Hepatocyte (in vitro differentiated cells): ENCODE measurements around the gene C8B. TPM values are rescaled to one million over a fixed set of nuclear protein-coding genes. Genes with fewer than 3 reads are reported as not detected.

Experiments
- DNase-seq: peaks from one replicate; pipeline ENCODE4 v3.0.0-alpha.2; 2016; ENCODE audit warnings: low spot score
- H2AFZ ChIP-seq: fragments of 200-600 bp; sonication (generic); 2 replicates; pipeline ENCODE4 v1.6.0; 2016; ENCODE audit warnings: antibody characterized with exemption, mild to moderate bottlenecking
- H3K27ac ChIP-seq: fragments of 200-600 bp; sonication (generic); 2 replicates; pipeline ENCODE4 v1.5.1; 2016; ENCODE audit warnings: mild to moderate bottlenecking
- H3K27me3 ChIP-seq: fragments of 200-600 bp; sonication (generic); 2 replicates; pipeline ENCODE4 v1.6.1; 2016
- H3K36me3 ChIP-seq: fragments of 200-600 bp; sonication (generic); replicated peaks from 2 replicates; pipeline ENCODE4 v1.5.1; 2016; ENCODE audit warnings: low read depth; ENCODE audit not compliant: insufficient read depth
- H3K4me1 ChIP-seq: fragments of 200-600 bp; sonication (generic); 2 replicates; pipeline ENCODE4 v1.5.1; 2016; ENCODE audit warnings: mild to moderate bottlenecking, moderate library complexity; ENCODE audit not compliant: insufficient read depth
- H3K4me2 ChIP-seq: fragments of 200-600 bp; sonication (generic); 2 replicates; pipeline ENCODE4 v1.6.0; 2016
- H3K4me3 ChIP-seq: fragments of 200-600 bp; sonication (generic); 2 replicates; pipeline ENCODE4 v1.5.1; 2016; ENCODE audit warnings: mild to moderate bottlenecking
- H3K79me2 ChIP-seq: fragments of 200-600 bp; sonication (generic); 2 replicates; pipeline ENCODE4 v1.6.0; 2017; ENCODE audit warnings: mild to moderate bottlenecking
- H3K9me2 ChIP-seq: fragments of 200-600 bp; sonication (generic); replicated peaks from 2 replicates; pipeline ENCODE4 v1.6.0; 2017; ENCODE audit warnings: mild to moderate bottlenecking; ENCODE audit not compliant: insufficient read depth
- H3K9me3 ChIP-seq: fragments of 200-600 bp; sonication (generic); 2 replicates; pipeline ENCODE4 v1.5.1; 2016; ENCODE audit warnings: low read depth, mild to moderate bottlenecking
- H4K20me1 ChIP-seq: fragments of 200-600 bp; sonication (generic); 2 replicates; pipeline ENCODE4 v1.6.0; 2016; ENCODE audit warnings: mild to moderate bottlenecking; ENCODE audit not compliant: insufficient read depth, poor library complexity, severe bottlenecking
- EZH2 ChIP-seq: fragments of 200-600 bp; sonication (generic); IDR thresholded peaks from 2 replicates; pipeline ENCODE4 v1.6.1; 2016; ENCODE audit warnings: antibody characterized with exemption, mild to moderate bottlenecking, borderline replicate concordance
- EZH2phosphoT487 ChIP-seq: fragments of 200-600 bp; sonication (generic); IDR thresholded peaks from one replicate; pipeline ENCODE4 v1.6.1; 2018; ENCODE audit warnings: antibody characterized with exemption, mild to moderate bottlenecking, low read depth, moderate library complexity; ENCODE audit not compliant: unreplicated experiment, severe bottlenecking
- WGBS: methylation state at CpG from one replicate; pipeline ENCODE4 v1.1.6; 2016; ENCODE audit warnings: low lambda C conversion rate; ENCODE audit errors: missing lambda C conversion rate; 5-methylcytosine and 5-hydroxymethylcytosine counted together
- polyA plus RNA-seq: library from polyadenylated mRNA; unstranded; fragments of >200 nt; fragmentation: Nextera tagmentation; extraction: Ambion mirVana; gene quantifications from 2 replicates; pipeline ENCODE4 v1.2.1, GENCODE V29; 2016
- total RNA-seq: library from RNA; depleted of rRNA; stranded (reverse); fragments of >200 nt; gene quantifications from 2 replicates; pipeline ENCODE4 v1.2.3, GENCODE V29; 2014
- TF ChIP-seq, protein P1 (sequence below): fragments of 200-600 bp; sonication (generic); IDR thresholded peaks from 2 replicates; pipeline ENCODE4 v1.5.1; 2016; ENCODE audit warnings: antibody characterized with exemption, mild to moderate bottlenecking; ENCODE audit not compliant: poor library complexity

Gene C8B
- total and polyA plus RNA-seq, 2 experiments from 2014 or later: 22.1 to 29.0 TPM

DNA sequence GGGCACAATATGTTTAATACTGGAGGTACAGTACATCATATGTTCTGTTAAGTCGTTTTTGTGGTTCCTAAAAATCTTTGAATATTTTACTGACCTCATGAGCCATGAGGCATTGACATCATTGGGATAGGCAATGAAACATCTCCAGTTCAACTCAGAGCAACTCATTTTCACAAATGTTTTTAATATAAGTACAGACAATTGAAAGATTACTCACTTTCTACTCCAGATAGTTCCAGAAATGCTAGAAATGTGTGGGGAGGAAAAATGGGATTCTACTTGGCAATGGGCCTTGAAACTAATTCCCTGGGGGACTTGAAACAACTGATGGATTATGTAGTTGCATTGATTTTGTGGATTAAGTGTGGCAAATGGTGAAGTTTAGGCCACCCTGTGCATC lies 7.2 kb upstream of the C8B start:
- H4K20me1 ChIP-seq: no peaks in the 10 kb centered on the region
- H3K4me2 ChIP-seq: no peak overlapping the region
- 89% methylated on average over 1 of the region's 1 CpG for WGBS
- H3K79me2 ChIP-seq: no peaks in the 10 kb centered on the region
- TF ChIP-seq, protein P1, sequence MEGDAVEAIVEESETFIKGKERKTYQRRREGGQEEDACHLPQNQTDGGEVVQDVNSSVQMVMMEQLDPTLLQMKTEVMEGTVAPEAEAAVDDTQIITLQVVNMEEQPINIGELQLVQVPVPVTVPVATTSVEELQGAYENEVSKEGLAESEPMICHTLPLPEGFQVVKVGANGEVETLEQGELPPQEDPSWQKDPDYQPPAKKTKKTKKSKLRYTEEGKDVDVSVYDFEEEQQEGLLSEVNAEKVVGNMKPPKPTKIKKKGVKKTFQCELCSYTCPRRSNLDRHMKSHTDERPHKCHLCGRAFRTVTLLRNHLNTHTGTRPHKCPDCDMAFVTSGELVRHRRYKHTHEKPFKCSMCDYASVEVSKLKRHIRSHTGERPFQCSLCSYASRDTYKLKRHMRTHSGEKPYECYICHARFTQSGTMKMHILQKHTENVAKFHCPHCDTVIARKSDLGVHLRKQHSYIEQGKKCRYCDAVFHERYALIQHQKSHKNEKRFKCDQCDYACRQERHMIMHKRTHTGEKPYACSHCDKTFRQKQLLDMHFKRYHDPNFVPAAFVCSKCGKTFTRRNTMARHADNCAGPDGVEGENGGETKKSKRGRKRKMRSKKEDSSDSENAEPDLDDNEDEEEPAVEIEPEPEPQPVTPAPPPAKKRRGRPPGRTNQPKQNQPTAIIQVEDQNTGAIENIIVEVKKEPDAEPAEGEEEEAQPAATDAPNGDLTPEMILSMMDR: no peak
- TF ChIP-seq EZH2phosphoT487 (no peak), EZH2 (no peak)
- peaks cover 4% of the 10 kb centered on the region for H3K4me1 ChIP-seq
- no peak overlapping the region for H3K27ac ChIP-seq
- no peak for DNase-seq
- no peaks in the 10 kb centered on the region for H3K36me3 ChIP-seq
- no peaks in the 10 kb centered on the region for H3K9me2 ChIP-seq
- no peak overlapping the region for H2AFZ ChIP-seq
- no peaks in the 10 kb centered on the region for H3K9me3 ChIP-seq
- H3K27me3 ChIP-seq: no peaks in the 10 kb centered on the region
- no peak overlapping the region for H3K4me3 ChIP-seq

GRCh38 chr1:56970280-56970679 lies 4.5 kb upstream of the C8B start:
- no peaks in the 10 kb centered on the region for H3K9me2 ChIP-seq
- no peak overlapping the region for H3K27ac ChIP-seq
- no peaks in the 10 kb centered on the region for H4K20me1 ChIP-seq
- no peak for TF ChIP-seq EZH2
- no peak for TF ChIP-seq EZH2phosphoT487
- TF ChIP-seq, protein P1: no peak
- peaks cover 10% of the 10 kb centered on the region for H3K4me1 ChIP-seq
- H3K4me2 ChIP-seq: no peak overlapping the region
- H3K36me3 ChIP-seq: no peaks in the 10 kb centered on the region
- H3K9me3 ChIP-seq: no peaks in the 10 kb centered on the region
- no peak overlapping the region for H3K4me3 ChIP-seq
- no peaks in the 10 kb centered on the region for H3K79me2 ChIP-seq
- H2AFZ ChIP-seq: no peak overlapping the region
- WGBS: 94% methylated on average over 1 of the region's 1 CpG
- DNase-seq: no peak
- no peaks in the 10 kb centered on the region for H3K27me3 ChIP-seq

DNA sequence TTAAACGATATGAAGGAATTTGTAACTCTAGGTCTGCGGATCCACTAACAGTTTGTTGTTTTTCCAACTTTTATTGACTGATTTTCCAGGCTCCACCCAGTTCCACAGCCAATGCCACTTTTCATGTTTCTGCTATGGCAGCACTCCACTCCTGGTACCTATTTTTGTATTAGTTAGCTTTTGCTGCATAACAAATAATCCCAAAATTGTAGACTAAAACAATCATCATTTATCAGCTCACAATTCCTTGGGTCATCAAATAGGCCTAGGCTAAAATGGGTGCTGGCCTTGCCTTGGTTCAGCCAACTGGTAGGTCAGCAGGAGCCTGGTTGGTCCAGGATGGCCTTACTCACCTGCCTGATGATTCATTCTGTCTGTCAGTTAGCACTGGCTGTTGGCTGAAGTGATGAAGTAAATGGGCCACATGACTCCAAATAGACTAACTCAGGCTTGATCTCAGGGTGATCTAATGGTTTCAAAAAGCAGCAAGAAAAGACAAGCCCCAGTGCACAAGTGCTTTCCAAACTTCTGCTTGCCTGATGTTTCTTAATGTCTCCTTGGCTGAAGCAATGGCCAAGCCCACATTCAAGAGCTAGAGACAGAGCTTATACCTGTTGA lies 3.2 kb upstream of the C8B start:
- Histone ChIP-seq H3K27ac (no peak overlapping the region), H3K9me3 (no peaks in the 10 kb centered on the region), H3K79me2 (no peaks in the 10 kb centered on the region), H4K20me1 (no peaks in the 10 kb centered on the region), H3K36me3 (no peaks in the 10 kb centered on the region), H3K27me3 (no peaks in the 10 kb centered on the region), H3K4me2 (no peak overlapping the region), H2AFZ (no peak overlapping the region), H3K4me3 (no peak overlapping the region), H3K9me2 (no peaks in the 10 kb centered on the region), H3K4me1 (peaks cover 10% of the 10 kb centered on the region)
- WGBS: 89% methylated on average over 2 of the region's 2 CpGs
- TF ChIP-seq, protein P1: no peak
- TF ChIP-seq EZH2 (no peak), EZH2phosphoT487 (no peak)
- DNase-seq: no peak
